HEK293 (cell line): Measurements from ENCODE around the gene CIDEB.

Experiments used
- CTCF ChIP-seq: fragments of 450-650 bp; formaldehyde crosslinking; IDR thresholded peaks from 2 replicates; pipeline ENCODE4 v1.5.1; 2016; ENCODE audit warnings: missing biosample characterization, missing genetic modification characterization
- YY2 ChIP-seq: fragments of 450-650 bp; formaldehyde crosslinking; IDR thresholded peaks from 2 replicates; pipeline ENCODE4 v1.5.1; 2016; ENCODE audit warnings: missing biosample characterization, missing genetic modification characterization
- ZNF10 ChIP-seq: fragments of 450-650 bp; formaldehyde crosslinking; IDR thresholded peaks from 2 replicates; pipeline ENCODE4 v1.5.1; 2017; ENCODE audit warnings: missing biosample characterization, missing genetic modification characterization
- ZNF18 ChIP-seq: fragments of 450-650 bp; formaldehyde crosslinking; IDR thresholded peaks from 2 replicates; pipeline ENCODE4 v1.5.1; 2016; ENCODE audit warnings: missing biosample characterization, missing genetic modification characterization
- ZNF311 ChIP-seq: fragments of 450-650 bp; formaldehyde crosslinking; IDR thresholded peaks from 2 replicates; pipeline ENCODE4 v1.5.1; 2017; ENCODE audit warnings: missing biosample characterization, missing genetic modification characterization, borderline replicate concordance
- ZNF341 ChIP-seq: fragments of 450-650 bp; formaldehyde crosslinking; IDR thresholded peaks from 2 replicates; pipeline ENCODE4; 2016; ENCODE audit warnings: low read depth, missing biosample characterization, missing genetic modification characterization
- ZNF449 ChIP-seq: fragments of 450-650 bp; formaldehyde crosslinking; IDR thresholded peaks from 2 replicates; pipeline ENCODE4 v1.5.1; 2017; ENCODE audit warnings: missing biosample characterization, mild to moderate bottlenecking, missing genetic modification characterization, moderate library complexity
- ZNF610 ChIP-seq: fragments of 450-650 bp; formaldehyde crosslinking; IDR thresholded peaks from 2 replicates; pipeline ENCODE4 v1.5.1; 2016; ENCODE audit warnings: missing biosample characterization, missing genetic modification characterization, borderline replicate concordance
- ZNF677 ChIP-seq: fragments of 450-650 bp; IDR thresholded peaks from 2 replicates; pipeline ENCODE4 v1.5.0; 2018; ENCODE audit warnings: missing biosample characterization, mild to moderate bottlenecking, missing genetic modification characterization, moderate library complexity
- ZNF777 ChIP-seq: fragments of 450-650 bp; formaldehyde crosslinking; IDR thresholded peaks from 2 replicates; pipeline ENCODE4 v1.5.1; 2017; ENCODE audit warnings: missing biosample characterization, missing genetic modification characterization, borderline replicate concordance
- ZNF785 ChIP-seq: fragments of 450-650 bp; formaldehyde crosslinking; IDR thresholded peaks from 2 replicates; pipeline ENCODE4 v1.5.1; 2016; ENCODE audit warnings: missing biosample characterization, missing genetic modification characterization

- TF ChIP-seq ZNF610 (tag by site-specific recombination) (no peak), CTCF (tag by site-specific recombination) (no peak), ZNF677 (no peak), ZNF18 (tag by site-specific recombination) (no peak), ZNF785 (no peak), ZNF311 (tag by site-specific recombination) (no peak), ZNF341 (tag by site-specific recombination) (no peak), ZNF10 (tag by site-specific recombination) (no peak), ZNF449 (no peak), YY2 (tag by site-specific recombination) (no peak), ZNF777 (tag by site-specific recombination) (no peak)
Measured at GRCh38 chr14:24325041-24325530, 17.3 kb upstream of the CIDEB start.
